ENCODE results near the gene LAD1.

LAD1 gene

GRCh38 chr1:201350361-201350725 is 48.8 kb downstream of the LAD1 start:
- TF ChIP-seq REST (IDR thresholded peaks at IDR 0.05; ENCODE audit: insufficient replicate concordance, low read depth) (no peak), POLR2AphosphoS5 (IDR thresholded peaks at IDR 0.05; ENCODE audit: low read depth) (no peak), GABPA (IDR thresholded peaks at IDR 0.05; ENCODE audit: low read depth) (no peak), SPI1 (IDR thresholded peaks at IDR 0.05; ENCODE audit: borderline replicate concordance, low read depth) (no peak)
- TF ChIP-seq, protein P1, sequence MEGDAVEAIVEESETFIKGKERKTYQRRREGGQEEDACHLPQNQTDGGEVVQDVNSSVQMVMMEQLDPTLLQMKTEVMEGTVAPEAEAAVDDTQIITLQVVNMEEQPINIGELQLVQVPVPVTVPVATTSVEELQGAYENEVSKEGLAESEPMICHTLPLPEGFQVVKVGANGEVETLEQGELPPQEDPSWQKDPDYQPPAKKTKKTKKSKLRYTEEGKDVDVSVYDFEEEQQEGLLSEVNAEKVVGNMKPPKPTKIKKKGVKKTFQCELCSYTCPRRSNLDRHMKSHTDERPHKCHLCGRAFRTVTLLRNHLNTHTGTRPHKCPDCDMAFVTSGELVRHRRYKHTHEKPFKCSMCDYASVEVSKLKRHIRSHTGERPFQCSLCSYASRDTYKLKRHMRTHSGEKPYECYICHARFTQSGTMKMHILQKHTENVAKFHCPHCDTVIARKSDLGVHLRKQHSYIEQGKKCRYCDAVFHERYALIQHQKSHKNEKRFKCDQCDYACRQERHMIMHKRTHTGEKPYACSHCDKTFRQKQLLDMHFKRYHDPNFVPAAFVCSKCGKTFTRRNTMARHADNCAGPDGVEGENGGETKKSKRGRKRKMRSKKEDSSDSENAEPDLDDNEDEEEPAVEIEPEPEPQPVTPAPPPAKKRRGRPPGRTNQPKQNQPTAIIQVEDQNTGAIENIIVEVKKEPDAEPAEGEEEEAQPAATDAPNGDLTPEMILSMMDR (IDR thresholded peaks at IDR 0.05; ENCODE audit: insufficient read depth, low read length) = no peak
- no peak for DNase-seq (ENCODE audit: low read depth in 1 of 2, low spot score in 1 of 2)
- Histone ChIP-seq H3K4me3 (replicated peaks; ENCODE audit: insufficient read depth, low read length) (no peak overlapping the region), H3K27me3 (ENCODE audit: insufficient read depth, poor library complexity, severe bottlenecking) (no peaks in the 10 kb centered on the region), H3K27ac (replicated peaks) (no peak overlapping the region)

- no peak for DNase-seq (ENCODE audit: low read depth in 1 of 2, low spot score in 1 of 2)
- TF ChIP-seq GABPA (IDR thresholded peaks at IDR 0.05; ENCODE audit: low read depth) = no peak
- no peak for TF ChIP-seq REST (IDR thresholded peaks at IDR 0.05; ENCODE audit: insufficient replicate concordance, low read depth)
- TF ChIP-seq, protein P1 (IDR thresholded peaks at IDR 0.05; ENCODE audit: insufficient read depth, low read length) = no peak
- no peak for TF ChIP-seq POLR2AphosphoS5 (IDR thresholded peaks at IDR 0.05; ENCODE audit: low read depth)
- TF ChIP-seq SPI1 (IDR thresholded peaks at IDR 0.05; ENCODE audit: borderline replicate concordance, low read depth) = no peak
- no peak overlapping the region for H3K27ac ChIP-seq (replicated peaks)
- H3K27me3 ChIP-seq (ENCODE audit: insufficient read depth, poor library complexity, severe bottlenecking) = no peaks in the 10 kb centered on the region
- H3K4me3 ChIP-seq (replicated peaks; ENCODE audit: insufficient read depth, low read length) = no peak overlapping the region
Observed at GRCh38 chr1:201349092-201349491, 50.0 kb downstream of the LAD1 start.

GRCh38 chr1:201348211-201348566 is 50.9 kb downstream of the LAD1 start:
- TF ChIP-seq SPI1 (IDR thresholded peaks at IDR 0.05; ENCODE audit: borderline replicate concordance, low read depth) (no peak), POLR2AphosphoS5 (IDR thresholded peaks at IDR 0.05; ENCODE audit: low read depth) (no peak)
- TF ChIP-seq, protein P1 (IDR thresholded peaks at IDR 0.05; ENCODE audit: insufficient read depth, low read length) = peak; percentile 80

GRCh38 chr1:201347498-201348210 is 51.5 kb downstream of the LAD1 start:
- no peak overlapping the region for H3K4me3 ChIP-seq (replicated peaks; ENCODE audit: insufficient read depth, low read length)
- no peak for DNase-seq (ENCODE audit: low read depth in 1 of 2, low spot score in 1 of 2)
- TF ChIP-seq REST (IDR thresholded peaks at IDR 0.05; ENCODE audit: insufficient replicate concordance, low read depth) (no peak), SPI1 (IDR thresholded peaks at IDR 0.05; ENCODE audit: borderline replicate concordance, low read depth) (no peak)
- peaks cover 3% of the 10 kb centered on the region for H3K27me3 ChIP-seq (ENCODE audit: insufficient read depth, poor library complexity, severe bottlenecking)
- no peak overlapping the region for H3K27ac ChIP-seq (replicated peaks)

More at GRCh38 chr1:201348211-201348566, 50.9 kb downstream of the LAD1 start:
- H3K27ac ChIP-seq (replicated peaks) = no peak overlapping the region
- H3K27me3 ChIP-seq (ENCODE audit: insufficient read depth, poor library complexity, severe bottlenecking) = peaks cover 2% of the 10 kb centered on the region
- no peak overlapping the region for H3K4me3 ChIP-seq (replicated peaks; ENCODE audit: insufficient read depth, low read length)
- peak; percentile 1 to 20 for DNase-seq (ENCODE audit: low read depth in 1 of 2, low spot score in 1 of 2)
